NCI-H2227 (cell line): Measurements from ENCODE around the gene C3orf18.

Experiments
- DNase-seq: peaks from one replicate; lab custom pipeline; 2025; ENCODE audit not compliant: unreplicated experiment; lab: John Stamatoyannopoulos, UW

Gene C3orf18

DNA sequence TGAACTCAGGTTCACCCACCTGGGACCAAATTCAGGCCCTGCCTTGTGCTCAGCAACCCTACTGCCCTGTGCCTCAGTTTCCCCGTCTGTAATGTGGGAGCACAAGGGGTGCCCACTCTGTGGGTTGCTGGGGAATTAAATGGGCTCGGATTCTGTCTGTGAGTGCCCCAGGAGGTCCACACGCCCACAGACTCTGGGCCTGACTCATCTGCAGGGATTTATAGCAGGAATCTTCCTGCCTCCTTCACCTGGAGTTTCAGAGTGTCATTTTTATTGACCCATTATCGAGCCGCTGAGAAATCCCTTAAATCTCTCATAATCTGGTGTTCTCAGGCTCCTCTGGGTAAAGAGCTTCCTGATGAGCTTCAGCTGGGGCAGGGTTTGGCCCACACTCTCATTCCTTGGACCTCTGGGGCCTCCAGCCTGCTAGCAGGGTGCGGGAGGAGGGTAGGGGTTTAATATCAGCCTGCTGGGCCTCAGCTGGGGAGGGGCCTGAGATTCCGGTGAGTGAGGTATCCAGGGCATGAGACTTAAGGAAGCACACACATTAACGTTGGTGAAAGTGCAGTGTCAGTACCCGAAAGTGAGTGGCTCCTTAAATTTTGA, 16.4 kb downstream of the C3orf18 start:
- DNase-seq = no peak

DNA sequence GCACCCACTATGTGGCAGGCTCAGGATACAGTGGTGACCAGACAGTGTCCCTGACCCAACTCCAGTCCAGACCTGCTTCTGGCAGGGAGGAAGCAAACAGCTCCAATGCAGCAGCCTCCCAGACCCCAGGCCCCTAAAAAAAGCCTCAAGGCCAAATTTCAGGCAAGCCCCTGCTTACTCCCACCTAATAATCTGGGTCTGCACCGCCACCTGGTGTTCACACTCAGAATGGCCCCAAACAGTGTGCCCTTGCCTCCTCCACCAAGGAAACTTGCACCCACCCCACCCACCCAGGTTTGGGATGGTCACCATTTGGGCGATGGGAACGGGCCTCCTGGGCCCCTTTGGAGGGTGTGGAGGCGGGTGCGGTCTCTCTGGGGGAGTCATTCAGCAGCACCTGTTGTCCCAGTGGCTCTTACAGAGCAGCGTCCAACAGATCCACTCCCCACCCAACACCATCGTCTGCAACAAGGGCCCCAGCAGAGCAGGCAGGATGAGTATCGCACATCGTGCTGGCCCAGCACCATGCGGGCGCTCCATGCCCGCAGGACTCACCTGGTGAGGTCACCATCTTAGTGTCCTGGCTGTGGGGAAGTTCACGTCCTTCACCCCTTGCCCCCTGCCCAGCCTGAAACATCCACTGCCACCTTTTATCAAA, 17.3 kb downstream of the C3orf18 start:
- peak; percentile 72 for DNase-seq

DNA sequence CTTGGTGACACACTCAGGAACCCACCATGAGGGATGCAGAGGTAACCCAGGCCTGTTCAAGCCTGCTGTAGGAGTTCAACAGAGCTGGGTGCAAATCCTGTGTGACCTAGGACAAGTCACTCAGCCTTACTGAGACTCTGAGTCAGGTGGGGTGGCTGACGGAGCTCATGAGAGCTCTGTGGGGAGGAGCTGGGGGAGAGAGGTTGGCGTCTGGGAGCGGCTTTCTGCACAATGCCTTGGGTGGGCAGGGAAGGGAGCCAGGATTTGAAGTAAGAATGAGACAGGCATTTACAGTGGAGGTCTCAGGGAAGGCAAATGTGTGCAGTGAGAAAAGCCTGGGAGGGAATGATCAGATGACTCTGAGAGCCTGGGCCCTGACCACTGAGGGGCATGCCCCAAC, 18.3 kb downstream of the C3orf18 start:
- no peak for DNase-seq

DNA sequence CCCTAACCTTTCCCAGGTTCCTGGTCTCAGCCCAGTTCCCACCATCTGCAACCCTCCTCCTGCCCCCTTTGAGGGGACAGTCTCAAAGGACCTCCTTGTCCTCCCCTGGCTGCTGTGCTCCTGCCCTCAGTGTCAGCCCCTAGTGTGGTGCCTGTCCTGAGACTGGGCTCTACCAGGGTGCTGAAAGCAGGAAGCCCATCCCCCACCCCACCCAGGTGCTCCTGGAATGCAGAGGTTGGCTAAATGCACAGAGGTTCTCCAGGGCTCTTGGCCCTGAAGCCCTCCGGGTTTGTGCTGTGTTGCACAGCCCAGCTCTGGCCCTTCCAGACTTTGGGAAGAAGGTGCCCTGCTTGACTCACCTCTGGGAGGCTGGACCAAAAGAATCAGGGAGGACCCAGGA, 21.8 kb downstream of the C3orf18 start:
- no peak for DNase-seq

DNA sequence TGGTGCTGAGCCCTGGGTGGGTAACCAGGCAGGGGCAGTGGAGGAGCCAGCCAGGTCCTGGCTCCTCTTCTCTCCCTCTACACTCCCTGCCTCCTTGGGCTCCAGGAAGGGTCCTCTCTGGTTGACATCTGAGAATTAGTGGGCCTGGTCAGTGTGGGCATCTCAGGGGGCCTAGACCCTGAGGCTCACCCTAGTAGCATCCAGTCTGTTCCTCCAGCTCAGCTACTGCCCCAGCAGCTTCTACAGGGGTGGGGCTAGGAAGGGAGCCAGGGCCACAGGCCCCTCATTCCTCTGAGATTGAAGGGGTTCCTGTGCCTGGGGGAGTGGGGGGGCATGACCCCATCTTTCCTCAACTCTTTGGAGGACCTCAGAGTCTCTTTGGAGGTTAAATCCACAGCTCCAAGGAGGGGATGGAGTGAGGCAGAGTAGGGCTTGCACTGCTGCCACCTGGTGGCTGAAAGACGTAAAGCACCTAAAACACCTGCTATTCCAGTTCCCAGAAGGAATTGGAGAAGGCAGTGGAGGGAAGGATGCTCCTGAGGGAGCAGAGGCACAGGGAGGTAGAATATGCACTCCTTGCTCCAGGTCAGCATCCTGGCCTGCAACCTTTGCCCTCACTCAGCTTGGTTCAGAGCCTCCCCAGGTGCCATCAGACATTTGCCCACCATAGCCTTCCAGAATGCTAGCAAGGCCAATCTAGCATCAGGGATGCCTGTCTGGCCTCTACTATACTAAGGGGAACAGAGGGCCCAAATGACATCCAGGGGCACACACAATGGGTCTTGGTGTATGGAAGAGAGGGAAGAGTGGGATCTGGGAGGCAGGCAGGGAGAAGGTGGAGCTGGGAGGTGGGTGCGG, 25.1 kb downstream of the C3orf18 start:
- peak; percentile 76 for DNase-seq

DNA sequence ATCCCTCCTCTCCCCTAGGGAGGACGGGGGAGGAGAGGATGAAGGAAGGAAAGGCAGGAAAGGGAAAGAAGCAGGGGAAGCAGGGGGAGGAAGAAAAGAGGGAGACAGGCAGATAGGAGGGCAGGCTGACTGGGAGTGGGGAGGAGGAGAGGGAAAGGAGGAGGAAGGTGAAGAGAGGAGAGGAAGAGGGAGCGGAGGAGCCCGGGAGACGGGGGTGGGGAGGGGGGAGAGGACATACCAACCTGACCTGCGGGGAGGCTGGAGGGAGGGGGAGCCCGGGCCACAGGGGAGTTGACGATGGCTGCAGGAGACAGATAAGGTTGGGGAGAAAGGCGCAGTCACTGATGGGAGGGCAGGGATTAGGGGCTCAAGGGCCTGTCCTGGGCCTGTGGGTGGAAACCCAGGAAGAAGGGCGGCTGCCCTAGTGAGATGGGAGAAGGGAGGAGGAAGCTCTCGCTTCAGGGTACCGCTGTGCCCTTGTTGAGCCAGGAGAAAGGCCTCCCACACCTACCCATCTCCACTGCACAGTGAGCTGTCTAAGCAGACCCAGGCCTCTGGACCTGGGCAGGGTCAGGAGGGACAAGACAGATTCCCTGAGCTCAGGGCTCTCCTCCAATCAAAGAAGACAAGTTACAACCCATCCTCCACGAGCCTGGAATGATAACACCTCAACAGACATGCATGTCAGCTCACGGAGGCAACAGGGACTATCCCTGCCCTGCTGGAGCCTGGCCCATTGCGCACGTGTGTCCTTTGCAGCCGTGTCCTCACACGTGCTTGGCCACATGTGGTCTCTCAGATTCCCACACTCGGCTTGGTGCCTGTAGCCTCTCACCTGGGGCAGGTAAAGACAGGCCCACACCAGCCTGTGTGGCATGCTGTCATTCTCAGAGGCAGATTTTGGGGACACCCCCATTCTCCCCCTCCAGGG, 27.9 kb downstream of the C3orf18 start:
- DNase-seq = no peak

DNA sequence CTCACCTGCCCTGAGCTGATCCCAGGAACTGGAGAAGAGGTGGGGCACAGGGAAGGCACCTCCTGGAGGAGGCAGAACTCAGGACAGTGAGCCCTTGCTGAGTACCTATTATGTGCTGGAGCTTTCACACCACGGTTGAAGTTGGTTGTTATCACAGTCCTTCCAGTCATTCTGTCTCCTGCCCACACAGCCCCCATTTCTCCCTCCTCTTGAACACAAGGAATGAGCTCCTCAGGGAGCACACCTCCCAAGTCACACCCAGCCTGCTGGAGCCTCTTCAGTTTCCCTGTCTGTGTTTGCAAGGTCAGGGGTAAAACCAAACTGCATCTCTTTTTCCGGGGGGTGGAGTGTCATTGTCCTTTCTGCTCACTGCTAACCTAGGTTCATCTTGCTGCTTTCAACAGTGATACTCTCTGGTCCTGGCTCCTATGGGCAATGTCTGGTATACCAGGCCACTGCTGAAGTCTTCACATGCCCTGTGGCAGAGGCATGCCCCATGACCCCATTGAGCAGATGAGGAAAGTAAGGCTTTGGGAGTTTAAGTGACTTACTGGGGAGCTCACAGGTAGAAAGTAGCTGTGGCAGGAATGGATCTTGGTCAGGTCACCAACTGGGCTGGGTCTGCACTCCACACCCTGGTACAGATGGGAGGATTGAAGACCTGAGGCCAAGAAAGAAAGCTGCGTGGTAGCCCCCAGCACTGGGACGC, 30.0 kb downstream of the C3orf18 start:
- DNase-seq = no peak

DNA sequence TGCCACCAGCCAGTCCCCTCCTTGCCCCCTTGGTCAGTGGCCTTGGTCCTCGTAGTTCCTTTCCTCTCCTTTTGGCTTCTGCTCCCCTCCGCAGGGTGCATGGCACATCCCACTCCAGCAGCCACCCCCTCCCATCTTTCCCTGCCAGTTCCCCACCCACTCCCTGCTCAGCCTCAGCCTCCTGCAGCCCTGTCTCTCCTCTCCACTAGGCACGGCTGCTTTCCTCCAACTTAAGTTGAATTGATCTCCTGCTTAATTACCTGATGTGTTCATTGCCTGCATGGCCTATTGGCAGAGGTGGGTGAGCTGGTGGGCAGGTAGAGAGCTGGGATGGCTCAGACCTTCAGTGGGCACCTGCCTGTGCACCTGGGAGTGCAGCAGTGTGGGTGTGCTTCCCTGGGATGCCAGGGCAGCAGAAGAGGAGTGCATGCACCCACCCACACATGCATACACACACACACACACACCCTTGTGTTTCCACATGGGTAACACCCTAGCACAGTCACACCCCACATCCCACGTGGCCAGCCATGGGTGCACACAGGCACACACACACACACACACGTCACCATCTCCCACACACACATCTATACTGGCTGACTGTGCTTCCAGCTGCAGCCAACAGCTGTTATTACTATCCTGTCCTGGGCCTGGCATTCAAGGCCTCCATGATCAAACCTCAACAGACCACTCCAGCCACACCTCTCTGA, 30.9 kb downstream of the C3orf18 start:
- DNase-seq = no peak

DNA sequence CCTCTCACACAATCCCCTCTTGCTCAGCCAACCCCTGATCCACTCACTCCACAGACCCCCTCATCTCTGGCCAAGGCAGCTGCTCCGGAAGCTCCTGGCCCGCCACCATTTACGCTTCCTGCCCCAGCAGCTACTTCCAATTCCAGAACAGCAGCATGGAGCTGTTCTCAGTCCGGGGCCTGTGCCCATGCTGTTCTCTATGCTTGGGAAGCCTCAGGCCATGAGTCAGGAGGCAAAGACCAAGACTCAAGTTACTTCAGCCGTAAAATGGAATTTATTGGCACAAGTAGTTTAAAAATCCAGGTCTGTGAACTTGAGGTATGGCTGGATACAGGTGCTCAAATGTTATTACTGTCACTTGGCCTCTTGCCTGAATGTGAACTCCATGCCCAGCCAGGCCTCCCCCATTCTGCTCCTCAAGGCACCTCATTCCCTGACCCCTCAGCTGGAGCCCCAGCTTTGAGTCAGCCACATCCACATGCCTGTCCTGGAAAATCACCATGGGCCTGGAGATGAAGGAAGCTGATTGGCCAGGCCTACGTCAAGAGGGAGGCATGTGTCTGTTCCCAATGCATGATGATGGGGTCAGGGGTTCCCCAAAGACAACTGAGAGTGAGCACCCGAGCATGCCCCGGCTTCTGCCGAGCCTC, 32.7 kb downstream of the C3orf18 start:
- no peak for DNase-seq

DNA sequence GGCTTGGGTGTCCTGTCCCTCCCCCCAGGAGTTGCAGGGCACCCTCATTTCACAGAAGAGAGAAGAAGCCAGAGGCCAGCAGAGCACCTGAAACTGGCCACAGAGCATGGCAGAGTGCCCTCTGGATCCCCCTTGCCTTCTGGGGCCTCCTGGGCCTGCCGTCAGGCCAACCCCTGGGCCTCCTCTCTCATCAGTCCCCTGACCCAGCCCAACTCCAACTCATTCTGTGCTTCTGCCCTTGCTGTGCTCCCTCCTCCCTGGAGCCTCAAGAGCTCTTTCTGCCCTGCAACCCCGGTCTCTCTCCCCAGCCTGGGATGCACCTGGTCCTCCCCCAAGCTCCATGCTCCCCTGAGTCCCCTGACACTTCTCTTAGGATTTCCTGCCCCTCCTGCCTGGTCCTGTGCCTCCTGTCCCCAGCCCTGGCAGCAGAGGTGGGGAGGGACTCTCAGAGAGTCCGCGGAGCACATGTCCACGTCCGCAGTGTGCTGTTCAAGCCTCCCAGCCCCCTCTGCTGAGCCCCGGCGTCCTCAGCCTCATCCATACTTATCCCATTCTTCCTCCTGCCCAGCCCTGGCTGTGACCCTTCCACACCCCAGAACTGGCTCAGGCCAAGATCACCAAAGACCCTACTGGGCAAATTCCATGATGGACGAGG, 33.6 kb downstream of the C3orf18 start:
- DNase-seq = no peak

DNA sequence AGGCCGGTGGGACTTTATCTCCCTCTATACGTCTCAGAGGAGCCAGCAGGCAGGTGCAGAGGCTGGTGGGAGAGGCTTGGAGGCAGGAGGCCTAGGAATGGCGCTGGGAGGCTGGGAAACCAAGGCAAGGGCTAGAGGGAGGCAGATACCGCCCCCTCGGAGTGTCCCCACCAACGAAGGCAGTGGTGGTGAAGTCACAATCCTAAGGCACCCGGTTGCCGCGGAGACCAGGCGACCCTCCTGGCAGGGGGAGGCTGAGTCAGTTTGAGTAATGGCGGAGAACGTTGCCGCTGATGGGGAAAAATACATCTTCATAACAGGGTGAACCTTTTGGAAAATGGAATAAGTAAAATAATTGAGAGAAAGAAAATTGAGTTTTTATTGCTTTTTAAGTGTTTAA, 34.2 kb downstream of the C3orf18 start:
- no peak for DNase-seq

DNA sequence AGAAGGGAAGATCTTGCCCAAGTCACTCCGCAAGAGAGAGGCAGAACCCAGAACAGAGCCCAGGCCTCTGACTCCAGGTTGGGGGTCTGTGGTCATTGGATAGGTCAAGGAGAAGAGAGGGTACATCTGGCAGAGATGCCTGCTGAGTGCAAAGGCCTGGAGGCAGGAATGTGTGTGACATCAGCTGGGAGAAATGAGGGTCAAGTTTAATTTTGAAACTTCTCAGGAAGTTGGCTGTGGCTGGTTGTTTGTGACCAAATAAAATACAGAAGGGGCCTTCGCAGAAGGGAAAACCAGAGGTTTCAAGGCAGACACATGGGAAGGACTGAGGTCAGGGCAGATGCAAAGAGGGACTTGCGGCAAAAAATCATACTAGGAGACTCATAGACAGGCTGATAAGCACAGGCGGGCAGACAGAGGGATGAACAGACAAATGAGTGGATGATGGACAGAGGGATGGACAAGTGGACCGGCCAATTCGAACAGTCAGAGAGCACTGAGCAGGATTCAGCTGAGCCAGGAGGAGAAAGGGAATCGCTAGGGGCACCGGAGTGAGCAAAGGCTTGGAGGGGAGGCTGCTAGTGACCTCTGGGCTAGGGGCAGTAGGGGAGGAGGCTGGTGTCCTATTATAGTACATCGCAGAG, 35.4 kb downstream of the C3orf18 start:
- no peak for DNase-seq

DNA sequence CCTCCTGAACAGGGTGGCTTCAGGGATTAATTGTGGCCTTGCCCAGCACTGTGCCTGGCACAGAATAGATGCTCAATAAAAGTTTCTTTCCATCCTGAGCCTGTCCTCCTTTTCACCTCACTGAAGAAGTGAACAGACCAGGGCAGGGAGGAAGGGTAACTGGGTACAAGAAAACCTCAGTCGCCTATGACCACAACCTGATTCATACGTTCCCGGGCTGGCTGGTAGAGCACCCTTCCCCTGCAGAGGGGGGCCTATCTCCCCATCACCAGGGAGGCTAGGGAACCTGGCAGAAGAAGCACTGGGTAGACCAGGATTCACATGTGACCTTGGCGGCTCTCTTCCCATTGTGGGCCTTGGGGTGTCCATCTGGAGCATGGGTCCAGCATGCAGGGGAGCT, 36.3 kb downstream of the C3orf18 start:
- no peak for DNase-seq

DNA sequence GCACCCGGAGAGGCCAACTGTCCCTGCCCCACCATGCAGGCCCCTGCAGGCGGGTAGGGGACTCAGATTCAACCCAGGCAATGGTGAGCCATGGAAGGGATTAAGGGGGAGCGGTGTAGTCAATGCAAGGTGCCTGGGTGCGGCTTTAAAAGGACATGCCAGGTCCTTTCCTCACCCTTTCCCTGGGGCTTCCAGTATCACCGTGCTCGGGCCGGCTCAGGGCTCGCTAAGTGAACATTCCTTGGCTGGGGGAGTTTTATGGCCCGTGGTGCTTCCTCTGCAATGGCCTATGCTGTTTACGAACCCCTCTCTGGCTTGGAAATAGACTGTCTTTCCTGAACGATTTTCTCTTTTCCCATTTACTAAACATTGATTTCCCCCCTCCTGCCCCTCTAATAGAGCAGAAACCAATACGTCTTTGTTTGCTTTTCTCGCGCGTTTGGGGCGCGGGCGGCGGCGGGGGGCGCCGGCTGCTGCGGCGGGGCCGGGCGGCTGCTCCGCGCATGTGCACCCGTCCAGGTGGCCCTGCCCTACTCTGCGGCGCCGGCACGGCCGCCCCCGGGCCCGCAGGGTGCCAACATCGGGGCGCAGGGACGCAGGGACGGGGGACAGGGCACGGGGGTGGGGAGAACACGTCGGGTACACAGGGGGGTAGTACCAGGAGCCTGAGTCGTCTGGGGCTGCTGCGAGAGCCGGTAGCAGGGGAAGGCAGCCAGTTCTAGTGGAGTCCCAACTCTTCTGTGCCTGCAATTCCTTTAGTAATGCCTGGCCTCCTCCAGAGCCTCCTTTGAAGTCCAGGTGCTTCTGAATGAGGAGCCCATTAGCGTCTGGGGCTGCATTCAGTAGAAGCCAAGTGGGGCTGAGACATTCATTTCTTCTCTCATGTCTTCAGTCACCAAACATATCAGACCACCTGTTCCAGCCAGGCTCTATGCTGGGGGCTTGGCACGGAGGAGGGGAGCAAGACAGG, 37.3 kb downstream of the C3orf18 start:
- DNase-seq = no peak

DNA sequence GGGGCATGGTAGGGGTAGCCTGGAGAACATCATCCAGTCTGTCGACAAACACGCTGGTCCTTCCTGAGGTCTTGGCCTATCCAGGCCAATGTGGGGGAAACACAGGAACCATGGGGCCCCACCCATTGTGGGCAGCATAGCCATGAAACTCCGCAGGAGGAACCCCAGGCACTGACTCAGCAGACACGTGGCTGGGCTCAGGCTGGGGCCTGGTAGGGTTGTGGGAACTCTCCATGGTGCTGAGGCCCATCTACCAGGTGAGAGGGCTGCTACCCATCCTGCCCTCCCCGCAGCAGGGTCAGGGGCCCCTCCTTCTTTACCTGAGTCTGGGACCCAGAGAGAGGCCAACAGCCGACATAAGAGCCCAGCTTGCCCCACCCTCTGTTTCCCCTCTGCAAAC, 41.6 kb downstream of the C3orf18 start:
- DNase-seq = peak; percentile 43

DNA sequence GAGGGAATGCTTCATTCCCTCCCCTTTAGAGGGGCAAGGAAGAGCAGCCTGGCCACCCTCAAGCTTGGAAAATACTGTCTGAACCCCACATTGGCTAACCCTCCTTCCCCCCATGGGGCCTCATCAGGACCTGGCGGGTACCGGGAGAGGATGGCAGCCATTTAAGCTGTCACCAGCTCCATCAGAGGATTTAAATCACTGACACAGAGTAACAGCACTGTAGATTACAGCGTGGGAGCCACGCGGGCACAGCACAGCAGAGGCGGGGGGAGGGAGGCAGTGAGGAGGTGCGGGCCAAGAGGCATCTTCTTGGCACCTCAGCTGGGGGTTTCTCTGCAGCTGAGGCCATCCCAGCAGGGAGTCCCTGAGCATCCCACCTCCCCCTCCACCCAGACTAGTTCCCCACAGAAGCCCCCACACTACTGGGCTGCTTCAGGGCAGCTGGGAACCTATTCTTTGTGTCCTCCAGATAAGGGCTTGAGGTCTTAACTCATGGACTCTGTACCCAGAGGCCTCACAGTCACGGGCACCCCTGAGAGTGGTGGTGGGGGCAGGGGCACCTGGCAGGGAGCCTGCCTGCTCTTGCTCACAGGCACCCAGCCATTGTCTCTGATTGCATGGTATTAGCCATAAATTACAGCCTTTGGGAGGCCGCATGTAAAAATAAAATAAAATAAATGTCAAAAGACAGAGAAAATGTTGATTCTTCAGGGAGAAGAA, 42.2 kb downstream of the C3orf18 start:
- peak; percentile 65 for DNase-seq

DNA sequence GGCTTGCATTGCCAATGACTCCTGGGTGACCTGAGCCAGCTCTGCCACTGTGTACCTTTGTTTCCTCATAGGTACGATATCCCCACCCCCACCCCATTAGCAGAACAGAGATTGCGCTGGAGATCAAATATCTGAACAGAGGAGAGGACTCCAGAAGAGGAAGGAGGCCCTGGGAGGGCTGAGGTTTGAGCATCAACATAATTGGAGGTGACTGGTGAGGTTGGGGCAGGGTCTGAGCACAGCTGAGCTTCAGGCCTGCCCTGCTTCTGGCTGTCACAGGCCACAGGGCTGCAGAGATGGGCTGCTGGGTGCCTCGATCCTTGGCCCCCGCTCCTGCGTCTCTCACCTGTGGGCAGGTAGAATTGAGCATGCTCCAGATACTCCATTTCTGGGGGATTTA, 42.8 kb downstream of the C3orf18 start:
- DNase-seq = no peak
